Measurements from ENCODE around the gene SYF2.

Gene SYF2

GRCh38 chr1:25232866-25233784, 823 bp upstream of the SYF2 start:
- H3K4me3 ChIP-seq (ENCODE audit: low read depth, low read length), result peak overlapping the region; percentile 90
- peak; percentile 92 for DNase-seq (ENCODE audit: low read depth)
- no peak for TF ChIP-seq CTCF (IDR thresholded peaks at IDR 0.05; ENCODE audit: insufficient read depth, low read depth, low read length, missing control alignments)

- DNase-seq (ENCODE audit: low read depth), result no peak
- no peak for TF ChIP-seq CTCF (IDR thresholded peaks at IDR 0.05; ENCODE audit: insufficient read depth, low read depth, low read length, missing control alignments)
- no peak overlapping the region for H3K4me3 ChIP-seq (ENCODE audit: low read depth, low read length)
These were observed 8.8 kb downstream of the SYF2 start for GRCh38 chr1:25223471-25223870.

GRCh38 chr1:25222606-25223005, 9.7 kb downstream of the SYF2 start:
- DNase-seq (ENCODE audit: low read depth), result no peak
- no peak for TF ChIP-seq CTCF (IDR thresholded peaks at IDR 0.05; ENCODE audit: insufficient read depth, low read depth, low read length, missing control alignments)
- H3K4me3 ChIP-seq (ENCODE audit: low read depth, low read length), result no peak overlapping the region

GRCh38 chr1:25220666-25221065, 11.6 kb downstream of the SYF2 start:
- no peak for TF ChIP-seq CTCF (IDR thresholded peaks at IDR 0.05; ENCODE audit: insufficient read depth, low read depth, low read length, missing control alignments)
- H3K4me3 ChIP-seq (ENCODE audit: low read depth, low read length), result no peak overlapping the region
- DNase-seq (ENCODE audit: low read depth), result no peak

GRCh38 chr1:25219661-25220251, 12.5 kb downstream of the SYF2 start:
- DNase-seq (ENCODE audit: low read depth), result no peak
- H3K4me3 ChIP-seq (ENCODE audit: low read depth, low read length), result no peak overlapping the region
- TF ChIP-seq CTCF (IDR thresholded peaks at IDR 0.05; ENCODE audit: insufficient read depth, low read depth, low read length, missing control alignments), result no peak

GRCh38 chr1:25217598-25218232, 14.6 kb downstream of the SYF2 start:
- DNase-seq (ENCODE audit: low read depth), result no peak
- TF ChIP-seq CTCF (IDR thresholded peaks at IDR 0.05; ENCODE audit: insufficient read depth, low read depth, low read length, missing control alignments), result no peak
- H3K4me3 ChIP-seq (ENCODE audit: low read depth, low read length), result no peak overlapping the region
